Smooth muscle cell (in vitro differentiated cells): ENCODE results near the gene FLACC1. TPM values are rescaled to one million over a fixed set of nuclear protein-coding genes. Genes with fewer than 3 reads are reported as not detected.
"Not testable (repeated sequence)": the region's sequence is repeated elsewhere in the genome, so short reads cannot be mapped to it uniquely, and the experiment has no call there.

ENCODE experiments used
- DNase-seq: peaks from one replicate; lab custom pipeline; 2025; ENCODE audit not compliant: unreplicated experiment; lab: John Stamatoyannopoulos, UW
- H2AFZ ChIP-seq: fragments of 200-600 bp; sonication (generic); 2 replicates; pipeline ENCODE4 v1.6.0; 2016; ENCODE audit warnings: antibody characterized with exemption, low read depth, mild to moderate bottlenecking
- H3F3A ChIP-seq: fragments of 200-600 bp; sonication (generic); 2 replicates; pipeline ENCODE4 v1.6.0; 2017; ENCODE audit warnings: antibody characterized with exemption, low read depth
- H3K27ac ChIP-seq: fragments of 200-600 bp; sonication (generic); 2 replicates; pipeline ENCODE4 v1.5.1; 2016; ENCODE audit warnings: low read depth, mild to moderate bottlenecking
- H3K27me3 ChIP-seq: fragments of 200-600 bp; sonication (generic); 2 replicates; pipeline ENCODE4 v1.6.1; 2016; ENCODE audit warnings: low read depth, mild to moderate bottlenecking
- H3K36me3 ChIP-seq: fragments of 200-600 bp; sonication (generic); 2 replicates; pipeline ENCODE4 v1.5.1; 2016; ENCODE audit warnings: low read depth
- H3K4me1 ChIP-seq: fragments of 200-600 bp; sonication (generic); 2 replicates; pipeline ENCODE4 v1.5.1; 2016; ENCODE audit warnings: low read depth
- H3K4me2 ChIP-seq: fragments of 200-600 bp; sonication (generic); 2 replicates; pipeline ENCODE4 v1.6.0; 2016; ENCODE audit warnings: mild to moderate bottlenecking
- H3K4me3 ChIP-seq: fragments of 200-600 bp; sonication (generic); 2 replicates; pipeline ENCODE4 v1.5.1; 2016; ENCODE audit warnings: mild to moderate bottlenecking
- H3K79me2 ChIP-seq: fragments of 200-600 bp; sonication (generic); 2 replicates; pipeline ENCODE4 v1.6.0; 2016; ENCODE audit warnings: low read depth, mild to moderate bottlenecking
- H3K9ac ChIP-seq: fragments of 200-600 bp; sonication (generic); 2 replicates; pipeline ENCODE4 v1.6.0; 2016; ENCODE audit warnings: low read depth
- H3K9me3 ChIP-seq: fragments of 200-600 bp; sonication (generic); replicated peaks from 2 replicates; pipeline ENCODE4 v1.5.1; 2016; ENCODE audit warnings: low read depth
- H4K20me1 ChIP-seq: fragments of 200-600 bp; sonication (generic); 2 replicates; pipeline ENCODE4 v1.6.0; 2016; ENCODE audit warnings: low read depth
- WGBS: methylation state at CpG from one replicate; pipeline ENCODE4 v1.1.7; 2016; ENCODE audit warnings: low lambda C conversion rate; 5-methylcytosine and 5-hydroxymethylcytosine counted together
- polyA plus RNA-seq: library from polyadenylated mRNA; unstranded; fragments of >200 nt; fragmentation: Nextera tagmentation; extraction: Ambion mirVana; gene quantifications from 2 replicates; pipeline ENCODE4 v1.2.1, GENCODE V29; 2016
- total RNA-seq: library from RNA; depleted of rRNA; stranded (reverse); fragments of >200 nt; gene quantifications from 2 replicates; pipeline ENCODE4 v1.2.3, GENCODE V29; 2014
- TF ChIP-seq, protein P1 (sequence below): fragments of 200-600 bp; sonication (generic); IDR thresholded peaks from 2 replicates; pipeline ENCODE4 v1.5.1; 2017; ENCODE audit warnings: borderline replicate concordance, mild to moderate bottlenecking, antibody characterized with exemption; ENCODE audit not compliant: insufficient read depth, poor library complexity, severe bottlenecking

Gene FLACC1
- total and polyA plus RNA-seq, 2 experiments from 2014 or later, result 0.76 TPM; not detected in 1

DNA sequence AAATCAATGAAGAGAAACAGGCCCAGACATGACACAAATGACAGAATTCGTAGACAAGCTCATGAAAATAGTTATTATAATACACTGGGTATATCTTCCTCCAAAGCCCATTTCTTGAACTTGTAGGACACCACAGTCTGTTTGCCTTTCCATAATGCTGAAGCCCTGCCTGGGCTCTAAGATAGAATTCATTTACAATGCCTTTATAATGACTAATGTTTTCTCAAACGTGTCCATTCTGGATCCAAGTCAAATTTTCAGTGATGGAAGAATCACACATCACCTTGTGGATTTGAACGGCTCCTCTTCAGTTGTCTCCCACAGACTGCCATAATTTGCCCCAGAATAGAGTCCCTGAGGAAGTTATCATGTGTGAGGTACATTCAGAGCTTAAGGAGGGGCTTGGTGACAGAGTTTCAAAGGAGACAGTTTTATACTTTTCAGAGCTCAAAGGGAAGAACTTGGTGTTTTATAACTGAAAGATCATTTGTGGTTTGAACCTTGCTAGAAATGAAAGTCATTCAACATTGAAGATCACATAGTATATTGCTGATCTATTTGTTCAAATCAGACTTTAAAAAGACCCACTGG is 58.6 kb downstream of the FLACC1 start:
- no peaks in the 10 kb centered on the region for H4K20me1 ChIP-seq
- no peaks in the 10 kb centered on the region for H3K4me1 ChIP-seq
- H3K79me2 ChIP-seq, result no peaks in the 10 kb centered on the region
- no peak overlapping the region for H3K4me3 ChIP-seq
- 63% methylated on average over 3 of the region's 3 CpGs for WGBS
- H3K27me3 ChIP-seq, result no peaks in the 10 kb centered on the region
- H3K27ac ChIP-seq, result no peak overlapping the region
- H3K9ac ChIP-seq, result no peak overlapping the region
- no peak overlapping the region for H2AFZ ChIP-seq
- DNase-seq, result no peak
- H3F3A ChIP-seq, result no peaks in the 10 kb centered on the region
- no peak overlapping the region for H3K4me2 ChIP-seq
- no peaks in the 10 kb centered on the region for H3K36me3 ChIP-seq
- H3K9me3 ChIP-seq, result no peaks in the 10 kb centered on the region
- TF ChIP-seq, protein P1, sequence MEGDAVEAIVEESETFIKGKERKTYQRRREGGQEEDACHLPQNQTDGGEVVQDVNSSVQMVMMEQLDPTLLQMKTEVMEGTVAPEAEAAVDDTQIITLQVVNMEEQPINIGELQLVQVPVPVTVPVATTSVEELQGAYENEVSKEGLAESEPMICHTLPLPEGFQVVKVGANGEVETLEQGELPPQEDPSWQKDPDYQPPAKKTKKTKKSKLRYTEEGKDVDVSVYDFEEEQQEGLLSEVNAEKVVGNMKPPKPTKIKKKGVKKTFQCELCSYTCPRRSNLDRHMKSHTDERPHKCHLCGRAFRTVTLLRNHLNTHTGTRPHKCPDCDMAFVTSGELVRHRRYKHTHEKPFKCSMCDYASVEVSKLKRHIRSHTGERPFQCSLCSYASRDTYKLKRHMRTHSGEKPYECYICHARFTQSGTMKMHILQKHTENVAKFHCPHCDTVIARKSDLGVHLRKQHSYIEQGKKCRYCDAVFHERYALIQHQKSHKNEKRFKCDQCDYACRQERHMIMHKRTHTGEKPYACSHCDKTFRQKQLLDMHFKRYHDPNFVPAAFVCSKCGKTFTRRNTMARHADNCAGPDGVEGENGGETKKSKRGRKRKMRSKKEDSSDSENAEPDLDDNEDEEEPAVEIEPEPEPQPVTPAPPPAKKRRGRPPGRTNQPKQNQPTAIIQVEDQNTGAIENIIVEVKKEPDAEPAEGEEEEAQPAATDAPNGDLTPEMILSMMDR, result no peak

DNA sequence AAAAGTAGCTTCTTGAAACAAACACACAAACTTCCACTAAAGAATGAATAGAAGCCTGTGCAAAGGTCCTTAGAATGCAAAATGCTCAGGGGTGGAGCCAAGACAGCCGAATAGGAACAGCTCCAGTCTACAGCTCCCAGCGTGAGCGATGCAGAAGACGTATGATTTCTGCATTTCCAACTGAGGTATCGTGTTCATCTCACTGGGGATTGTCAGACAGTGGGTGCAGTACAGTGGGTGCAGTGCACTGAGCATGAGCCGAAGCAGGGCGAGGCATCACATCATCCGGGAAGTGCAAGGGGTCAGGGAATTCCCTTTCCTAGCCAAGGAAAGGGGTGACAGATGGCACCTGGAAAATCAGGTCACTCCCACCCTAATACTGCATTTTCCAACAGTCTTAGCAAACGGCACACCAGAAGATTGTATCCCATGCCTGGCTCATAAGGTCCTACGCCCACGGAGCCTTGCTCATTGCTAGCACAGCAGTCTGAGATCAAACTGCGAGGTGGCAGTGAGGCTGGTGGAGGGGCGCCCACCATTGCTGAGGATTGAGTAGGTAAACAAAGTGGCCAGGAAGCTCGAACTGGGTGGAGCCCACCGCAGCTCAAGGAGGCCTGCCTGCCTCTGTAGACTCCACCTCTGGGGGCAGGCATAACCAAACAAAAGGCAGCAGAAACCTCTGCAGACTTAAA is 66.5 kb downstream of the FLACC1 start:
- not testable (repeated sequence) for H3K4me1 ChIP-seq, H3K9ac ChIP-seq, H3K4me2 ChIP-seq, H3K79me2 ChIP-seq, H3K9me3 ChIP-seq, H3K4me3 ChIP-seq, H3K36me3 ChIP-seq, H3K27me3 ChIP-seq, DNase-seq, H4K20me1 ChIP-seq, H3F3A ChIP-seq, H3K27ac ChIP-seq, H2AFZ ChIP-seq
- WGBS, result 97% methylated on average over 15 of the region's 15 CpGs

DNA sequence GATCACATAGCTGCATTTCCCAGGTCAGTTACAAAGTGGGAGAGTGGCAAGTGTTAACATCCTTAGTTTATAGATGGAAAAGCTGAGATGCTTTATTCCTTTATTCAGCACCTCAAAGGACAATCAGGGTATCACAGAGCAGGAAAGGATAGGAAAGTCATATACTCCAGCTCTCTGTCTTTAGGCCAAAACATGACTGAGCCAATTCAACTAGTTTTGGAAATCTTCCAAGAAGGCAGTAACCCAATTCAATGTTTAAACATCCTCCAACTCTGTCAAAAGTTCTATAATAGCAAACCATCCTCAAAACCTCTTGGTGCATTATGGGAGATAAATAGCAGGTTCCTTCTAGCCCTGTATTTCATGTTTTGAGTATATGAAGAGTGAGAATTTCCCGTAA is 71.6 kb downstream of the FLACC1 start:
- H3K9ac ChIP-seq, result no peak overlapping the region
- 93% methylated on average over 1 of the region's 1 CpG for WGBS

DNA sequence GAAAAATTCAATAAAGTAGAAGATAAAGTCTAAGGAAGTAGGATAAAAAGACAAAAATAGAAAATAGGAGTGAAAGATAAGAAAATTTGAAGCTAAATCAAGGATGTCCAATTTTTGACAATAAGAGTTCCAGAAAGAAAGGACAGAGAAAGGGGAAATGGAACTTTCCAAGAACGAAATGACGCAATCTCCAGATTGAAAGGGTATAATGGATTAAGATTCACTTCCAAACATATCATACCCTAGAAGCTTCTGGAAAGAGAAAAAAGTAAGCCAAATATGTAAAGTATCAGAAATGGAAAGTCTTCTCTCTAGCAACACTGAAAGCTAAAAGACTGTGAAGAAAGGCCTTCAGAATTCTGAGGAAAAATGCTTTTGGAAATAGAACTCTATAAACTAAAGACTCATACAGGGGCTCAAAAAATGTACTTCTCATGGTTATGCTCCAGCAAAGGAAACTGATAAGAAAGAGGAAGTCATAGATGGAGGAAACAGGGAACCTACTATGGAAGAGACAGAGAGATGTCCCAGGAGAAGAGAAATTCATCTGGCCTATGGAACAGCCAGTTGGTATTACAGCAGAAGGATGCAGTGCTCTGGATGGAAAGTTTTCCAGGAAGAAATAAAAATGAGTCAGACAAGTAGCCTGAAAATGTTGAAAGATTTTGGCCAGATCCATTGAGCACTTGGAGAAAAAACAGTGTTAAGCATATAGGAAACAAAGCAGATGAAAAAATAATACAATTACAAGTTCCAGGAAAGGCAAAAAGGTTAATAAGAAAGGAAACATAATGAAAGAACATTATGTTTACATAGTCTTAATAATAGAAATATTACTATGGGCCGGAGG is 76.7 kb downstream of the FLACC1 start:
- Histone ChIP-seq H3K9ac (no peak overlapping the region), H4K20me1 (no peaks in the 10 kb centered on the region), H3K4me3 (no peak overlapping the region), H3K4me1 (no peaks in the 10 kb centered on the region), H3K36me3 (no peaks in the 10 kb centered on the region), H3K9me3 (no peaks in the 10 kb centered on the region), H3K27ac (no peak overlapping the region), H3K79me2 (no peaks in the 10 kb centered on the region), H2AFZ (no peak overlapping the region), H3F3A (no peaks in the 10 kb centered on the region), H3K27me3 (no peaks in the 10 kb centered on the region), H3K4me2 (no peak overlapping the region)
- 100% methylated on average over 3 of the region's 3 CpGs for WGBS
- no peak for DNase-seq
- TF ChIP-seq, protein P1, result no peak

More for the DNA sequence above, 71.6 kb downstream of the FLACC1 start:
- no peaks in the 10 kb centered on the region for H3K79me2 ChIP-seq
- no peaks in the 10 kb centered on the region for H3K9me3 ChIP-seq
- no peaks in the 10 kb centered on the region for H3K36me3 ChIP-seq
- no peaks in the 10 kb centered on the region for H4K20me1 ChIP-seq
- TF ChIP-seq, protein P1, result no peak
- no peaks in the 10 kb centered on the region for H3K27me3 ChIP-seq
- H3F3A ChIP-seq, result no peaks in the 10 kb centered on the region
- no peak for DNase-seq
- no peak overlapping the region for H3K4me2 ChIP-seq
- H2AFZ ChIP-seq, result no peak overlapping the region
- H3K27ac ChIP-seq, result no peak overlapping the region
- H3K4me3 ChIP-seq, result no peak overlapping the region
- H3K4me1 ChIP-seq, result no peaks in the 10 kb centered on the region
